Endodermal cell (in vitro differentiated cells): ENCODE data around the gene MBOAT2. TPM values are rescaled to one million over a fixed set of nuclear protein-coding genes. Genes with fewer than 3 reads are reported as not detected.
"Not testable (repeated sequence)": the region's sequence is repeated elsewhere in the genome, so short reads cannot be mapped to it uniquely, and the experiment has no call there.

Experiments
- DNase-seq: peaks from one replicate; pipeline ENCODE4 v3.0.0-alpha.2; 2017
- H3K27ac ChIP-seq: 2 replicates; pipeline ENCODE4 v1.5.1; 2013; ENCODE audit warnings: mild to moderate bottlenecking, low read depth, low read length, moderate library complexity
- H3K27me3 ChIP-seq: 2 replicates; pipeline ENCODE4 v1.6.1; 2013; ENCODE audit warnings: mild to moderate bottlenecking, low read length, moderate library complexity; ENCODE audit not compliant: insufficient read depth, control insufficient read depth, poor library complexity, severe bottlenecking
- H3K36me3 ChIP-seq: 2 replicates; pipeline ENCODE4 v1.7.0; 2013; ENCODE audit warnings: mild to moderate bottlenecking, low read length, moderate library complexity; ENCODE audit not compliant: control insufficient read depth, insufficient read depth
- H3K4me1 ChIP-seq: one replicate; pipeline ENCODE4 v1.7.0; 2013; ENCODE audit warnings: low read length; ENCODE audit not compliant: control insufficient read depth, insufficient read depth
- H3K4me3 ChIP-seq: 2 replicates; pipeline ENCODE4 v1.5.1; 2013; ENCODE audit warnings: mild to moderate bottlenecking, low read length, moderate library complexity
- H3K9ac ChIP-seq: 2 replicates; pipeline ENCODE4 v1.6.1; 2013; ENCODE audit warnings: mild to moderate bottlenecking, low read length, moderate library complexity; ENCODE audit not compliant: poor library complexity, severe bottlenecking; ENCODE audit errors: extremely low read depth
- H3K9me3 ChIP-seq: 2 replicates; pipeline ENCODE4 v1.6.1; 2013; ENCODE audit warnings: mild to moderate bottlenecking, low read length, moderate library complexity; ENCODE audit not compliant: control insufficient read depth
- H3K27ac Mint-ChIP-seq: 2 replicates; pipeline ENCODE4 v1.8.0; 2020; ENCODE audit warnings: mixed read lengths
- H3K27me3 Mint-ChIP-seq: 2 replicates; pipeline ENCODE4 v1.8.0; 2021; ENCODE audit warnings: mild to moderate bottlenecking, mixed read lengths; ENCODE audit not compliant: insufficient read depth
- H3K36me3 Mint-ChIP-seq: 2 replicates; pipeline ENCODE4 v1.8.0; 2020; ENCODE audit warnings: low read depth, mixed read lengths
- H3K4me1 Mint-ChIP-seq: 2 replicates; pipeline ENCODE4 v1.8.0; 2020; ENCODE audit warnings: mixed read lengths
- H3K4me3 Mint-ChIP-seq: 2 replicates; pipeline ENCODE4 v1.8.0; 2020; ENCODE audit warnings: mild to moderate bottlenecking, moderate library complexity, mixed read lengths
- H3K9me3 Mint-ChIP-seq: 2 replicates; pipeline ENCODE4 v1.8.0; 2020; ENCODE audit warnings: mild to moderate bottlenecking, mixed read lengths
- WGBS, 2 experiments: methylation state at CpG; one replicate each; pipeline versions ENCODE4 v1.1.5 to v1.1.7; 2013; ENCODE audit warnings: missing lambda C conversion rate in 2 of 2, mixed read lengths in 1 of 2; ENCODE audit not compliant: insufficient coverage in 1 of 2, insufficient read length in 1 of 2; 5-methylcytosine and 5-hydroxymethylcytosine counted together
- total RNA-seq, 2 donors: library from RNA; stranded (reverse); fragmentation: NEBNext Ultra II Directional in 1 of 2; extraction: Animal tissue kit (Norgen Biotek cat#: 25700) in 1 of 2; gene quantifications; 2 replicates in 1 of 2; 3 replicates in 1 of 2; pipeline ENCODE4 v1.2.1, GENCODE V29; 2021
- TF ChIP-seq, protein P1 (sequence below): fragments of 200-600 bp; sonication (generic); conservative IDR thresholded peaks from 2 replicates; pipeline ENCODE4 v1.5.0; 2021; ENCODE audit warnings: antibody characterized with exemption, mild to moderate bottlenecking

MBOAT2 gene
- total RNA-seq, 2 donors from 2014 or later = 45.3 to 51.0 TPM

DNA sequence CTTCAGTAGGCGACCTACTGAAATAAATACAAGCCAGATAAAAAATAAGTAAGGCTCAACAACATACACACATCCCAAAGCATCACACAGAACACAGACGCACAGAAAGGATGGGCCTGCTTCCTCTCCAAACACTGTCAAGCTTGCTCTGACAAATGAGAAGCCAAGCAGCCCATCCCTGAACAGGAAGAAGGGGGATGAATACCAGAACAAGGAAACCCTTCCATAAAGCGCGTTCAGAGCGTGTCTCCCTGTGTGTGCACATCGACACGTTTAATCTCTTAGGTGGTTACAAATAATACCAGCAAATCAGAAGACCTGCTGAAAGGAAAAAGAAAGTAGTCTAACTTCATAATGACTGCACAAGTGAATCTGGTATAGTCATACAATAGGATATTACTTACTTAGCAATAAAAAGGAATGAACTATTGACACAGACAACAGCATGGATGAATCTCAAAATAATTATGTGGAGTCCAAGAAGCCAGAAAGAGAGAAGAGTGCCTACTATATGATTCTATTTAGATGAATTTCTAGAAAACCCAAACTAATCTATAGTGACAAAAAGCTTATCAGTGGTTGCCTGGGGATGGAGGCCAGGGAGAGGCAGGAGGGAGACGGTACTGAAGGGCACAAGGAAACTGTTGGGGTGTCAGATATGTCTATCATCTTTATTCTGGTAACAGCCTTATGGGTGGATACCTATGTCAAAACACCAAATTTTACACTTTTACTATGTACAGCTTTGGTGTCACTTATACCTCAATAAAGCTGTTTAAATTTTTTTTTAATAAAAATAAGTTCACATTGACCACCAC, 26.8 kb downstream of the MBOAT2 start:
- H3K9ac ChIP-seq = no peak overlapping the region
- H3K4me1 ChIP-seq = no peaks in the 10 kb centered on the region
- H3K27me3 Mint-ChIP-seq = no peaks in the 10 kb centered on the region
- H3K36me3 Mint-ChIP-seq = no peaks in the 10 kb centered on the region
- no peaks in the 10 kb centered on the region for H3K9me3 ChIP-seq
- peaks cover 3% of the 10 kb centered on the region for H3K9me3 Mint-ChIP-seq
- no peaks in the 10 kb centered on the region for H3K27me3 ChIP-seq
- H3K27ac Mint-ChIP-seq = no peak overlapping the region
- no peaks in the 10 kb centered on the region for H3K36me3 ChIP-seq
- no peak overlapping the region for H3K4me3 Mint-ChIP-seq
- TF ChIP-seq, protein P1, sequence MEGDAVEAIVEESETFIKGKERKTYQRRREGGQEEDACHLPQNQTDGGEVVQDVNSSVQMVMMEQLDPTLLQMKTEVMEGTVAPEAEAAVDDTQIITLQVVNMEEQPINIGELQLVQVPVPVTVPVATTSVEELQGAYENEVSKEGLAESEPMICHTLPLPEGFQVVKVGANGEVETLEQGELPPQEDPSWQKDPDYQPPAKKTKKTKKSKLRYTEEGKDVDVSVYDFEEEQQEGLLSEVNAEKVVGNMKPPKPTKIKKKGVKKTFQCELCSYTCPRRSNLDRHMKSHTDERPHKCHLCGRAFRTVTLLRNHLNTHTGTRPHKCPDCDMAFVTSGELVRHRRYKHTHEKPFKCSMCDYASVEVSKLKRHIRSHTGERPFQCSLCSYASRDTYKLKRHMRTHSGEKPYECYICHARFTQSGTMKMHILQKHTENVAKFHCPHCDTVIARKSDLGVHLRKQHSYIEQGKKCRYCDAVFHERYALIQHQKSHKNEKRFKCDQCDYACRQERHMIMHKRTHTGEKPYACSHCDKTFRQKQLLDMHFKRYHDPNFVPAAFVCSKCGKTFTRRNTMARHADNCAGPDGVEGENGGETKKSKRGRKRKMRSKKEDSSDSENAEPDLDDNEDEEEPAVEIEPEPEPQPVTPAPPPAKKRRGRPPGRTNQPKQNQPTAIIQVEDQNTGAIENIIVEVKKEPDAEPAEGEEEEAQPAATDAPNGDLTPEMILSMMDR = no peak
- peaks cover 9% of the 10 kb centered on the region for H3K4me1 Mint-ChIP-seq
- H3K27ac ChIP-seq = no peak overlapping the region
- DNase-seq = no peak
- WGBS, 2 experiments = 93 to 100% methylated on average over 4 to 8 of the region's 8 CpGs
- H3K4me3 ChIP-seq = no peak overlapping the region

DNA sequence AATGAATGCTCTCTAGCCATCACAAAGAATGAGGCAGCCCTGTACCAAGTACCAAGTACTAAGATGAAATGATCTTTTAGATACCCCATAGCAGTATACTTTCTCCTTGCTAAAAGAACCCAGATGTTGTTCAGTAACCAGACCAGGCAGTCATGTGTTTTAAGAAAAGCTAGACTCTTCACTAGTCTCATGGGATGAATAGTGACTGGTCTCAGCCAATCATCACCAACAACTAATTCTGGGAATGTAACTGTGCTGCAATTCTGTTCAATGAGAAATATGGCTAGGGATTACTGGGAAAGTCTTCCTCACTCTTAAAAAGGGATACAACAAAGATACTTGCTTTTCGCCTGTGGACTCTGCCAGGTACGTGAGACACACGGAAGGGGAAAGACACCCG, 29.5 kb downstream of the MBOAT2 start:
- Mint-ChIP-seq H3K36me3 (no peaks in the 10 kb centered on the region), H3K27me3 (no peaks in the 10 kb centered on the region), H3K4me3 (no peak overlapping the region), H3K4me1 (no peaks in the 10 kb centered on the region), H3K27ac (no peak overlapping the region), H3K9me3 (peaks cover 6% of the 10 kb centered on the region)
- Histone ChIP-seq H3K27ac (no peak overlapping the region), H3K9ac (no peak overlapping the region), H3K9me3 (no peaks in the 10 kb centered on the region), H3K4me1 (no peaks in the 10 kb centered on the region), H3K27me3 (no peaks in the 10 kb centered on the region), H3K36me3 (no peaks in the 10 kb centered on the region), H3K4me3 (no peak overlapping the region)
- no peak for DNase-seq
- TF ChIP-seq, protein P1 = no peak
- WGBS, 2 experiments = 82 to 85% methylated on average over 4 of the region's 4 CpGs

GRCh38 chr2:8973017-8973416, 30.5 kb downstream of the MBOAT2 start:
- H3K27ac ChIP-seq = not testable (repeated sequence)
- WGBS, 2 experiments = 100% methylated on average over 1 of the region's 3 CpGs; no CpG with 5 or more reads in 1 of the 2 experiments

GRCh38 chr2:8972535-8972934, 30.9 kb downstream of the MBOAT2 start:
- H3K36me3 ChIP-seq, H3K4me1 ChIP-seq, H3K36me3 Mint-ChIP-seq, DNase-seq, H3K9me3 ChIP-seq, H3K4me3 ChIP-seq, H3K27ac Mint-ChIP-seq, H3K27me3 ChIP-seq, H3K4me3 Mint-ChIP-seq, H3K4me1 Mint-ChIP-seq, H3K9ac ChIP-seq, H3K27me3 Mint-ChIP-seq, H3K27ac ChIP-seq: not testable (repeated sequence)
- no CpG with 5 or more reads among the region's 1 CpG for WGBS, 2 experiments
- H3K9me3 Mint-ChIP-seq = peaks cover 11% of the 10 kb centered on the region

More at GRCh38 chr2:8973017-8973416, 30.5 kb downstream of the MBOAT2 start:
- not testable (repeated sequence) for H3K4me3 Mint-ChIP-seq, H3K9me3 ChIP-seq, H3K4me1 ChIP-seq, H3K36me3 ChIP-seq, DNase-seq, H3K27me3 Mint-ChIP-seq, H3K9ac ChIP-seq, H3K4me3 ChIP-seq, H3K27me3 ChIP-seq, H3K4me1 Mint-ChIP-seq, H3K36me3 Mint-ChIP-seq, H3K27ac Mint-ChIP-seq
- peaks cover 11% of the 10 kb centered on the region for H3K9me3 Mint-ChIP-seq

GRCh38 chr2:8969348-8969747, 34.1 kb downstream of the MBOAT2 start:
- H3K27ac Mint-ChIP-seq, H3K9ac ChIP-seq, H3K27me3 ChIP-seq, H3K4me3 ChIP-seq, H3K36me3 ChIP-seq, H3K4me3 Mint-ChIP-seq, H3K9me3 ChIP-seq, DNase-seq, H3K27me3 Mint-ChIP-seq, H3K36me3 Mint-ChIP-seq, H3K4me1 Mint-ChIP-seq, H3K27ac ChIP-seq, H3K4me1 ChIP-seq: not testable (repeated sequence)
- peaks cover 11% of the 10 kb centered on the region for H3K9me3 Mint-ChIP-seq
- 93% methylated on average over 2 of the region's 2 CpGs; no CpG with 5 or more reads in 1 of the 2 experiments for WGBS, 2 experiments
